Sigmoid colon (tissue), 4 donors: ENCODE data around the gene KIF6.

Source experiments
- EP300 ChIP-seq, 4 donors: sonication (generic); formaldehyde crosslinking; IDR thresholded peaks; one replicate each; pipeline ENCODE4 v1.6.1; 2017; ENCODE audit warnings: antibody characterized with exemption in 4 of 4
- POLR2A ChIP-seq, 2 donors: fragments of 450-650 bp; IDR thresholded peaks; one replicate each; pipeline ENCODE4 v1.6.1; 2016; ENCODE audit warnings: antibody characterized with exemption in 2 of 2, mild to moderate bottlenecking in 2 of 2, moderate library complexity in 2 of 2
- POLR2AphosphoS5 ChIP-seq, 4 donors: sonication (generic); formaldehyde crosslinking; IDR thresholded peaks; one replicate each; pipeline ENCODE4 v1.6.1; 2017; ENCODE audit warnings: antibody characterized with exemption in 4 of 4
- TF ChIP-seq, protein P1 (sequence below), 4 experiments: fragments of 450-650 bp in 3 of 4; fragments of 200-600 bp in 1 of 4; IDR thresholded peaks; one replicate each; pipeline ENCODE4 v1.5.1; 2016 to 2019; ENCODE audit warnings: antibody characterized with exemption in 4 of 4, mild to moderate bottlenecking in 3 of 4, moderate library complexity in 2 of 4

DNA sequence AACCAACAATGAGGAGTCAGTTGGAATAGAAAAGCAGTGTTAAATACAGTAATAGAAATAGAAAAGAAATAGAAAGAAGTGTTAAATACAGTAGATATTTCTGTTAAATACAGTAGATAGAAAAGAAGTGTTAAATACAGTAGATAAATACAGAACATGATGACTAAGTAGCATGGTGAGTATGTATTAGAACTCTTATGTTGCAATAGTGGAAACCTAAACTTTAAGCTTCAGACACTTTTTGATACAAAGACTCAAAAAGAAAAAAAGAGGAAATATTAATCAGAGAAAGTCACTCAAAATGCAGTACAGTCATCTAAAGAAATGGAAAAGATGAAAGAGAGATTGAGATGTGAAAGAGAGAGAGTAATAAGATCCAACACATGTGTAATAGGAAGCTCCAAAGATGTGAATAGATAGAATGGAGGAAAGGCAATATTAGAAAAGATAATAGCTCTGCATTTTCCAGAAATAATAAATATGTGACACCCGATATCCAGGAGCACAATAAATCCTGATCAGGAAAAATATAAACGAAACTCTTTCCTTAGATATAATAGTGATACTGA, 271.2 kb downstream of the KIF6 start:
- TF ChIP-seq POLR2A (IDR thresholded peaks at IDR 0.05) (no peak), POLR2AphosphoS5 (IDR thresholded peaks at IDR 0.05) (no peak), EP300 (IDR thresholded peaks at IDR 0.05) (no peak)
- TF ChIP-seq, protein P1, sequence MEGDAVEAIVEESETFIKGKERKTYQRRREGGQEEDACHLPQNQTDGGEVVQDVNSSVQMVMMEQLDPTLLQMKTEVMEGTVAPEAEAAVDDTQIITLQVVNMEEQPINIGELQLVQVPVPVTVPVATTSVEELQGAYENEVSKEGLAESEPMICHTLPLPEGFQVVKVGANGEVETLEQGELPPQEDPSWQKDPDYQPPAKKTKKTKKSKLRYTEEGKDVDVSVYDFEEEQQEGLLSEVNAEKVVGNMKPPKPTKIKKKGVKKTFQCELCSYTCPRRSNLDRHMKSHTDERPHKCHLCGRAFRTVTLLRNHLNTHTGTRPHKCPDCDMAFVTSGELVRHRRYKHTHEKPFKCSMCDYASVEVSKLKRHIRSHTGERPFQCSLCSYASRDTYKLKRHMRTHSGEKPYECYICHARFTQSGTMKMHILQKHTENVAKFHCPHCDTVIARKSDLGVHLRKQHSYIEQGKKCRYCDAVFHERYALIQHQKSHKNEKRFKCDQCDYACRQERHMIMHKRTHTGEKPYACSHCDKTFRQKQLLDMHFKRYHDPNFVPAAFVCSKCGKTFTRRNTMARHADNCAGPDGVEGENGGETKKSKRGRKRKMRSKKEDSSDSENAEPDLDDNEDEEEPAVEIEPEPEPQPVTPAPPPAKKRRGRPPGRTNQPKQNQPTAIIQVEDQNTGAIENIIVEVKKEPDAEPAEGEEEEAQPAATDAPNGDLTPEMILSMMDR (IDR thresholded peaks at IDR 0.05), result no peak
